OCI-LY1 (cell line): ENCODE data around the gene ZNF385C.

ENCODE experiments used
- H2AFZ ChIP-seq: fragments of 200-600 bp; sonication (generic), shearing (Covaris generic); 2 replicates; pipeline ENCODE4 v1.6.0; 2014; ENCODE audit warnings: antibody characterized with exemption, mild to moderate bottlenecking, low read length
- H3F3A ChIP-seq: fragments of 200-600 bp; sonication (generic), shearing (Covaris generic); 2 replicates; pipeline ENCODE4 v1.6.0; 2014; ENCODE audit warnings: mild to moderate bottlenecking, antibody characterized with exemption, low read length, moderate library complexity; ENCODE audit not compliant: insufficient read depth
- H3K27ac ChIP-seq: fragments of 200-600 bp; sonication (generic); 2 replicates; pipeline ENCODE4 v1.5.1; 2014; ENCODE audit warnings: low read length, mixed run types, mild to moderate bottlenecking, low read depth; ENCODE audit not compliant: poor library complexity, severe bottlenecking
- H3K27me3 ChIP-seq: fragments of 200-600 bp; sonication (generic); 2 replicates; pipeline ENCODE4 v1.6.0; 2014; ENCODE audit warnings: antibody characterized with exemption, mild to moderate bottlenecking, low read length, moderate library complexity; ENCODE audit not compliant: insufficient read depth
- H3K36me3 ChIP-seq: fragments of 200-600 bp; sonication (generic); 2 replicates; pipeline ENCODE4 v1.6.1; 2014; ENCODE audit warnings: mild to moderate bottlenecking, antibody characterized with exemption, low read length, moderate library complexity, mixed read lengths; ENCODE audit not compliant: insufficient read depth
- H3K4me1 ChIP-seq: fragments of 200-600 bp; sonication (generic); 2 replicates; pipeline ENCODE4 v1.5.1; 2014; ENCODE audit warnings: mild to moderate bottlenecking, low read length, moderate library complexity; ENCODE audit not compliant: insufficient read depth, severe bottlenecking
- H3K4me2 ChIP-seq: fragments of 200-600 bp; sonication (generic), shearing (Covaris generic); 2 replicates; pipeline ENCODE4 v1.6.1; 2014; ENCODE audit warnings: low read length
- H3K4me3 ChIP-seq: fragments of 200-600 bp; sonication (generic); 2 replicates; pipeline ENCODE4 v1.5.1; 2014; ENCODE audit warnings: low read length, low read depth, mild to moderate bottlenecking, mixed read lengths; ENCODE audit not compliant: poor library complexity, severe bottlenecking
- H3K79me2 ChIP-seq: fragments of 200-600 bp; shearing (Covaris generic); 2 replicates; pipeline ENCODE4 v1.6.1; 2016; ENCODE audit warnings: mixed run types, low read length, mixed read lengths; ENCODE audit not compliant: insufficient read depth
- H3K9ac ChIP-seq: fragments of 200-600 bp; sonication (generic), shearing (Covaris generic); 2 replicates; pipeline ENCODE4 v1.6.1; 2014; ENCODE audit warnings: mild to moderate bottlenecking, low read length, mixed read lengths
- H3K9me2 ChIP-seq: fragments of 200-600 bp; sonication (generic), shearing (Covaris generic); 2 replicates; pipeline ENCODE4 v1.6.1; 2014; ENCODE audit warnings: low read depth, mild to moderate bottlenecking, low read length, mixed read lengths
- H3K9me3 ChIP-seq: fragments of 200-600 bp; shearing (Covaris generic); 2 replicates; pipeline ENCODE4 v1.6.1; 2014; ENCODE audit warnings: low read length, mixed read lengths
- H4K20me1 ChIP-seq: fragments of 200-600 bp; sonication (generic), shearing (Covaris generic); 2 replicates; pipeline ENCODE4 v1.6.0; 2016; ENCODE audit warnings: mild to moderate bottlenecking, low read length; ENCODE audit not compliant: insufficient read depth
- CTCF ChIP-seq: fragments of 200-600 bp; sonication (generic), shearing (Covaris generic); IDR thresholded peaks from 2 replicates; pipeline ENCODE4 v1.5.1; 2017; ENCODE audit warnings: mild to moderate bottlenecking, antibody characterized with exemption, low read length, moderate library complexity, mixed read lengths
- EZH2 ChIP-seq: fragments of 200-600 bp; sonication (generic), shearing (Covaris generic); IDR thresholded peaks from 2 replicates; pipeline ENCODE4 v1.8.0; 2017; ENCODE audit warnings: borderline replicate concordance, mixed run types, mild to moderate bottlenecking, antibody characterized with exemption, low read length, moderate library complexity, mixed read lengths

The ZNF385C gene

GRCh38 chr17:41992576-41992975 is 105.7 kb downstream of the ZNF385C start:
- no peaks in the 10 kb centered on the region for H3F3A ChIP-seq

GRCh38 chr17:41989702-41990419 is 108.4 kb downstream of the ZNF385C start:
- H3K27me3 ChIP-seq = no peaks in the 10 kb centered on the region
- no peak overlapping the region for H2AFZ ChIP-seq
- H4K20me1 ChIP-seq = no peaks in the 10 kb centered on the region
- H3K9me2 ChIP-seq = no peaks in the 10 kb centered on the region
- no peaks in the 10 kb centered on the region for H3K4me1 ChIP-seq
- H3K36me3 ChIP-seq = peaks cover 95% of the 10 kb centered on the region
- no peak overlapping the region for H3K27ac ChIP-seq
- no peaks in the 10 kb centered on the region for H3K79me2 ChIP-seq
- H3F3A ChIP-seq = no peaks in the 10 kb centered on the region
- no peak for TF ChIP-seq EZH2
- TF ChIP-seq CTCF = no peak
- H3K9me3 ChIP-seq = no peaks in the 10 kb centered on the region
- no peak overlapping the region for H3K4me2 ChIP-seq
- H3K9ac ChIP-seq = no peak overlapping the region
- no peak overlapping the region for H3K4me3 ChIP-seq

More at GRCh38 chr17:41992576-41992975, 105.7 kb downstream of the ZNF385C start:
- H3K79me2 ChIP-seq = no peaks in the 10 kb centered on the region
- H3K9me3 ChIP-seq = no peaks in the 10 kb centered on the region
- H3K4me1 ChIP-seq = peaks cover 18% of the 10 kb centered on the region
- no peak overlapping the region for H3K27ac ChIP-seq
- no peaks in the 10 kb centered on the region for H3K9me2 ChIP-seq
- H3K4me3 ChIP-seq = no peak overlapping the region
- H3K4me2 ChIP-seq = no peak overlapping the region
- H2AFZ ChIP-seq = no peak overlapping the region
- H3K27me3 ChIP-seq = no peaks in the 10 kb centered on the region
- H3K9ac ChIP-seq = no peak overlapping the region
- H4K20me1 ChIP-seq = no peaks in the 10 kb centered on the region
- peaks cover 95% of the 10 kb centered on the region for H3K36me3 ChIP-seq
- no peak for TF ChIP-seq CTCF
- no peak for TF ChIP-seq EZH2

DNA sequence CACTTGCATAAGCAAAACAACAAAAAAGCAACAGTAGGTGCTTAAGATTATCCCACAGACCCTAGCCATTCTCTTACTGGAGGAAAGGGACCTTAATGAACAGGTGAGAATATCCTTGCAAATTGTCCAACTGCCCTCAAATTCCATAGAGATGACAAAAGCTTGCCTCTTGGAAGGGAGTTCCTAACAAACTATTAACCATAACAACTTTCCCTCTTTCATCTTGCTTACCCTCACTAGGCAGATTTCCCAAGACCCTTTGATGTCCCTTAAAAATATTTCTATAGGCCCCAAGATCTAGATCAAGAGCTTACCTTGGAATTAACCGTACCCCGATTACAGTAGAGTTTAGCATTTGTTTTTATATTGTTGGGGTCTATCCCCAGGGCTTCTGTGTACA is 109.9 kb downstream of the ZNF385C start:
- Histone ChIP-seq H3K4me1 (peaks cover 3% of the 10 kb centered on the region), H3K79me2 (no peaks in the 10 kb centered on the region), H3K9me2 (no peaks in the 10 kb centered on the region), H3K27ac (no peak overlapping the region), H3K4me3 (no peak overlapping the region), H2AFZ (no peak overlapping the region), H3F3A (no peaks in the 10 kb centered on the region), H3K27me3 (no peaks in the 10 kb centered on the region), H3K36me3 (peaks cover 97% of the 10 kb centered on the region), H3K4me2 (no peak overlapping the region), H4K20me1 (no peaks in the 10 kb centered on the region), H3K9ac (no peak overlapping the region), H3K9me3 (no peaks in the 10 kb centered on the region)
- TF ChIP-seq EZH2 (no peak), CTCF (no peak)
